HT1080 (cell line): ENCODE measurements around the gene HORMAD1. TPM values are rescaled to one million over a fixed set of nuclear protein-coding genes. Genes with fewer than 3 reads are reported as not detected.

Source experiments
- small RNA-seq: library from RNA; depleted of rRNA; stranded (forward); fragments of <200 nt; gene quantifications from one replicate; pipeline ENCODE3, GENCODE V24; 2014
- total RNA-seq: library from RNA; depleted of rRNA; stranded (reverse); fragments of >200 nt; shearing (Covaris generic); gene quantifications from 2 replicates; pipeline ENCODE4 v1.2.3, GENCODE V29; 2014; rRNA removed

HORMAD1 gene
- total RNA-seq, 1 experiment from 2014 or later, result not detected

Small RNAs within 50 kb of the gene (small RNA-seq; reads per million reads assigned to genes)
- gene RNU6-1042P, result not detected

Other genes with a start within 250 kb of the HORMAD1 start
- gene TARS2, start 233.5 kb downstream of the HORMAD1 start, total RNA-seq, result 21.0 and 30.4 TPM in 2 replicates
- 11.3 and 17.7 TPM in 2 replicates for gene ECM1, start 212.8 kb downstream of the HORMAD1 start, total RNA-seq
- not detected in 2 replicates for gene FALEC, start 205.1 kb downstream of the HORMAD1 start, total RNA-seq
- gene ADAMTSL4, start 171.5 kb downstream of the HORMAD1 start, total RNA-seq, result 0.06 and 0.47 TPM in 2 replicates
- gene MCL1, start 141.3 kb downstream of the HORMAD1 start, total RNA-seq, result 237 and 264 TPM in 2 replicates
- 134 and 194 TPM in 2 replicates for gene ENSA, start 91.3 kb downstream of the HORMAD1 start, total RNA-seq
- 4.6 and 14.0 TPM in 2 replicates for gene GOLPH3L, start 23.7 kb downstream of the HORMAD1 start, total RNA-seq
- gene CTSS, start 44.9 kb upstream of the HORMAD1 start, total RNA-seq, result 1.2 and 2.6 TPM in 2 replicates
- gene CTSK, start 87.4 kb upstream of the HORMAD1 start, total RNA-seq, result 0.56 and 0.77 TPM in 2 replicates
- gene ARNT, start 155.7 kb upstream of the HORMAD1 start, total RNA-seq, result 10.7 and 12.9 TPM in 2 replicates
- not detected in 2 replicates for gene CTXND2, start 166.2 kb upstream of the HORMAD1 start, total RNA-seq
- 24.0 and 25.3 TPM in 2 replicates for gene SETDB1, start 205.5 kb upstream of the HORMAD1 start, total RNA-seq